Mucosa of descending colon (tissue), 3 donors: ENCODE measurements around the gene IGFBP7. TPM values are rescaled to one million over a fixed set of nuclear protein-coding genes. Genes with fewer than 3 reads are reported as not detected.

Experiments used
- ATAC-seq: fragments of 200-7000 bp; cut with Tn5 transposase; one replicate; pipeline ENCODE4 v1.9.1; 2020; ENCODE audit warnings: mild to moderate bottlenecking, moderate library complexity
- DNase-seq, 3 donors: peaks; one replicate each; pipeline ENCODE4 v3.0.0-alpha.2; 2020
- H3K36me3 ChIP-seq: fragments of 200-600 bp; one replicate; pipeline ENCODE4 v1.8.0; 2021; ENCODE audit warnings: low read depth, mild to moderate bottlenecking
- H3K4me1 ChIP-seq: fragments of 200-600 bp; one replicate; pipeline ENCODE4 v1.8.0; 2021; ENCODE audit warnings: low read depth, mild to moderate bottlenecking
- H3K4me3 ChIP-seq: fragments of 200-600 bp; one replicate; pipeline ENCODE4 v1.8.0; 2021; ENCODE audit warnings: mild to moderate bottlenecking
- H3K9me3 ChIP-seq: fragments of 200-600 bp; one replicate; pipeline ENCODE4 v1.8.0; 2021; ENCODE audit warnings: mild to moderate bottlenecking
- intact Hi-C, 2 donors: fragments of 100-400 bp; cut with DNase I in 1 of 2; cut with micrococcal nuclease in 1 of 2; formaldehyde crosslinking; loops; one replicate each; pipeline versions ENCODE4 v1.11.0 to v1.11.1; 2022; cut with DNase I, micrococcal nuclease
- total RNA-seq, 3 donors: library from RNA; stranded (reverse); fragmentation: NEBNext Ultra II Directional in 2 of 3; extraction: Animal tissue kit (Norgen Biotek cat#: 25700) in 2 of 3; gene quantifications; one replicate each; pipeline versions ENCODE4 v1.2.1 to v1.2.4, GENCODE V29; 2021 to 2023
- TF ChIP-seq, protein P1 (sequence below): fragments of 200-600 bp; IDR thresholded peaks from one replicate; pipeline ENCODE4 v1.8.0; 2022; ENCODE audit warnings: antibody characterized with exemption, mild to moderate bottlenecking
- donor health status: DM: no; HTN: no; CAD: no; lungs with moderate emphysema.
- donor health status: DM: no; HTN: no; CAD: no.
- donor health status: DM: no; HTN: yes; CAD: no.

IGFBP7 gene
- total RNA-seq, 3 donors from 2014 or later = 32.7 to 225 (median 116) TPM

DNA sequence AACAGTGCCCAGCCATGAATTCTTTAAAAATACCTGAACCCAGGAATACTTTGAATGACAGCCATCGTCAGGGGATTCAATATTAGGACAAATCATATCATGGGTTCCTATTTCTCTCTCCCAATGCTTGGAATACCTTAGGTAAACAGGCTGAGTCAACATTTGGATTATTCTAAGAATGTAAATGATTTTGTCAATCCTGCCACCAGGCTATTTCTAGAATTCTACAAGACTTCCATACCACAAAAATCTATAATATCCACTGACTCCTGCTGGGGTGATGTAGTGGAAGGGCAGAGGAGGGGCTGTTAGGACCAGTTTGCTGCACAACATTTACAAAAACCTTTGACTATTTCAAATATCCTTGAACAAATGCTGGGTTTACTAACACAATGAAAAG is 65.2 kb downstream of the IGFBP7 start:
- H3K36me3 ChIP-seq = no peaks in the 10 kb centered on the region
- ATAC-seq (no peak), DNase-seq (no peak)
- intact Hi-C loops = loop anchor here in 1 of 2 donors (10.0 kb wide), 1 partner anchor 60 kb away; no protein-coding TSS in a partner anchor
- H3K9me3 ChIP-seq = no peaks in the 10 kb centered on the region
- no peaks in the 10 kb centered on the region for H3K4me1 ChIP-seq
- H3K4me3 ChIP-seq = no peak overlapping the region
- TF ChIP-seq, protein P1, sequence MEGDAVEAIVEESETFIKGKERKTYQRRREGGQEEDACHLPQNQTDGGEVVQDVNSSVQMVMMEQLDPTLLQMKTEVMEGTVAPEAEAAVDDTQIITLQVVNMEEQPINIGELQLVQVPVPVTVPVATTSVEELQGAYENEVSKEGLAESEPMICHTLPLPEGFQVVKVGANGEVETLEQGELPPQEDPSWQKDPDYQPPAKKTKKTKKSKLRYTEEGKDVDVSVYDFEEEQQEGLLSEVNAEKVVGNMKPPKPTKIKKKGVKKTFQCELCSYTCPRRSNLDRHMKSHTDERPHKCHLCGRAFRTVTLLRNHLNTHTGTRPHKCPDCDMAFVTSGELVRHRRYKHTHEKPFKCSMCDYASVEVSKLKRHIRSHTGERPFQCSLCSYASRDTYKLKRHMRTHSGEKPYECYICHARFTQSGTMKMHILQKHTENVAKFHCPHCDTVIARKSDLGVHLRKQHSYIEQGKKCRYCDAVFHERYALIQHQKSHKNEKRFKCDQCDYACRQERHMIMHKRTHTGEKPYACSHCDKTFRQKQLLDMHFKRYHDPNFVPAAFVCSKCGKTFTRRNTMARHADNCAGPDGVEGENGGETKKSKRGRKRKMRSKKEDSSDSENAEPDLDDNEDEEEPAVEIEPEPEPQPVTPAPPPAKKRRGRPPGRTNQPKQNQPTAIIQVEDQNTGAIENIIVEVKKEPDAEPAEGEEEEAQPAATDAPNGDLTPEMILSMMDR = no peak

DNA sequence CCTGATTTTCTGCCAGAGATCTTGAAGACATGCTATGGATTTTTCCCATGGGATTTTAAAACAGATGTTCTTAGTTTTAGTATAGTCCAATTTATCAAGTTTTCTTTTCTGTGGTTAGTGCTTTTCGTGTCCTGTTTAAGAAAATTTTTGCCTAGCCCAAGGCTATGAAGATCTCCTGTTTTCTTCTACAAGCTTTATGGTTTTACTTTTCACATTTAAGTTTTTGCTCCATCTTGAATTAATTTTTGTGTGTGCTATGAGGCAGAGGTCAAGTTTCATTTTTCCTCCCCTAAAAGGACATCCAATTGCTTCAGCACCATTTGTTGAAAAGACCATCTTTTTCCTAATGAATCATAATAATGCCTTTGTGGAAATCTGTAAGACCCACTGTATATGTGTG is 65.9 kb downstream of the IGFBP7 start:
- TF ChIP-seq, protein P1 = no peak
- no peak for ATAC-seq
- no peaks in the 10 kb centered on the region for H3K9me3 ChIP-seq
- intact Hi-C loops = loop anchor here in 1 of 2 donors (10.0 kb wide), 1 partner anchor 61 kb away; no protein-coding TSS in a partner anchor
- H3K36me3 ChIP-seq = no peaks in the 10 kb centered on the region
- H3K4me3 ChIP-seq = no peak overlapping the region
- no peaks in the 10 kb centered on the region for H3K4me1 ChIP-seq
- no peak for DNase-seq

DNA sequence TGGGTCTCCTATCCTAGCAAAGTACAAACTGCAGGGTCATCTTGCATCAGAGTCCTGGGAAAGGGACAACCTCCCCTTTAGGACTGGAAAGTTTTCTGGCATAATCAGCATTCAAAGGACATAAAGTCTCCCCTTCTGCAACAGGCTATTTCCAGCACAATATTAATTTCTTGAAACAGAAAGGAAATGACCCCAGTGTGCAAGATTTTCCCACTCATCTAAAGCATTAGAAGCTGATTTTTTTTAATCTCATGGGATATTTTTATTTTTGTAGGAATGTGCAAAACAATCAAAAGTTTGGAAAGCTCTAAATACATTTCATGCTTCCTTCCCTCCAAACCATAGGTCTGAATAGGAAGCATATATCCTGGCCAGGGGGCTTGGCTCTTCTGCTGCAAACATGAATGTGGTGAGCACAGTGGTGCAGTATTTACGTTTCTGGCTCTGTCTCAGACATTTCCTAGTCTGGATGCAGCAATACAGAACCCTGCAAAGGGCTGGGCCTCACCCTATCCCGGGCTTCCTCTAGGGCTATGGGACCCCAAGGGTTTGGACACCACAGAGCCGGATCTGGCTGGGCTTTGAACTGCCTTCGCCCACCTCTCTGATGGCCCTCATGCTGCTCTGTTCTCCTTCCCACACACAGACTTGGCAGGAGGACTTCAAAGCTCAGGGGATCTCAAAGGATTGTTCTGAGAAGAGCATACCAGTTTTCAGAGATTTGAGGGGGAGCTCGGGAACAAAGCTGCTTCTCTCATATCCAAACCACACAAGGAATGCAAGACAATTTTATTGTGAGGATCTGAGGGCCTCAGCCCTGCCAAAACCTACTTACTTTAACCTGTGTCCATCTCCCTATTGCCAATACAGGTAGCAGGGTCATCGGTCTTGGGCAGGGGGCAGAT is 66.6 kb downstream of the IGFBP7 start:
- no peak overlapping the region for H3K4me3 ChIP-seq
- no peak for ATAC-seq
- TF ChIP-seq, protein P1 = no peak
- no peak for DNase-seq
- no peaks in the 10 kb centered on the region for H3K36me3 ChIP-seq
- intact Hi-C loops = loop anchor here in 1 of 2 donors (10.0 kb wide), 1 partner anchor 61 kb away; no protein-coding TSS in a partner anchor
- H3K9me3 ChIP-seq = no peaks in the 10 kb centered on the region
- H3K4me1 ChIP-seq = no peaks in the 10 kb centered on the region

- no peak for DNase-seq
- Histone ChIP-seq H3K36me3 (no peaks in the 10 kb centered on the region), H3K4me1 (no peaks in the 10 kb centered on the region), H3K4me3 (no peak overlapping the region), H3K9me3 (no peaks in the 10 kb centered on the region)
- TF ChIP-seq, protein P1 = no peak
- no peak for ATAC-seq
- intact Hi-C loops = loop anchor here in 1 of 2 donors (10.0 kb wide), 1 partner anchor 62 kb away; no protein-coding TSS in a partner anchor
These were observed 67.4 kb downstream of the IGFBP7 start for GRCh38 chr4:57042711-57043169.

DNA sequence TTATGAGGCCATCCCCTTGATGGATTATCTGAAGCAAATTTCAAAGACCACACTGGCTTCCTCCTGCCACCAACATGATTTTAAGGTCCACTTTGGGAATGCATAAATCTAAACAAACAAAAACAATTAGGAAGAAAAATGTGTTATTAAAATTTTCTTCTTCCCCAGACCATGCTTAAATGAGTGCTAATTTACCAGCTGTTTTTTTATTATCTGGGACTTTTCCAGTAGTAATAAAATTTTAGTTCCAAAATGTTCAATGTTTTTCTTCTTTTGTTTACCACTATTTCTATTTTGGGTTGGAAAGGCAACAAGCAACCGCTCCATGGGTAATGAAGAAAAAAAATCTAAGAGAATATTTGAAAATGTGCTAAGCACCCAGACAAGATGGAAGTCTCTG is 69.2 kb downstream of the IGFBP7 start:
- intact Hi-C loops = loop anchor here in 1 of 2 donors (10.0 kb wide), 1 partner anchor 64 kb away; no protein-coding TSS in a partner anchor
- no peak overlapping the region for H3K4me3 ChIP-seq
- no peak for DNase-seq
- no peaks in the 10 kb centered on the region for H3K9me3 ChIP-seq
- no peaks in the 10 kb centered on the region for H3K4me1 ChIP-seq
- TF ChIP-seq, protein P1 = no peak
- ATAC-seq = no peak
- H3K36me3 ChIP-seq = no peaks in the 10 kb centered on the region
